ENCODE results near the gene GPLD1. TPM values are rescaled to one million over a fixed set of nuclear protein-coding genes. Genes with fewer than 3 reads are reported as not detected.

Gene GPLD1
- total and polyA plus RNA-seq, 2 experiments from 2014 or later = 2.8 to 5.0 TPM

GRCh38 chr6:24469811-24470210 is 19.6 kb downstream of the GPLD1 start:
- Histone ChIP-seq H3K36me3 (replicated peaks; ENCODE audit: insufficient read depth, low read depth) (no peaks in the 10 kb centered on the region), H3K9me3 (ENCODE audit: low read depth) (no peaks in the 10 kb centered on the region), H3K27me3 (no peaks in the 10 kb centered on the region), H3K4me3 (no peak overlapping the region), H4K20me1 (ENCODE audit: insufficient read depth, poor library complexity, severe bottlenecking) (no peaks in the 10 kb centered on the region), H3K9me2 (replicated peaks; ENCODE audit: insufficient read depth) (no peaks in the 10 kb centered on the region), H3K4me1 (ENCODE audit: insufficient read depth) (no peaks in the 10 kb centered on the region), H3K27ac (no peak overlapping the region), H3K79me2 (no peaks in the 10 kb centered on the region), H3K4me2 (no peak overlapping the region), H2AFZ (no peak overlapping the region)
- TF ChIP-seq CTCF (IDR thresholded peaks at IDR 0.05; ENCODE audit: poor library complexity) (no peak), EZH2 (IDR thresholded peaks at IDR 0.05; ENCODE audit: borderline replicate concordance) (no peak), EZH2phosphoT487 (IDR thresholded peaks at IDR 0.05; ENCODE audit: low read depth, severe bottlenecking, unreplicated experiment) (no peak)
- DNase-seq (ENCODE audit: low spot score) = no peak
- WGBS (ENCODE audit: low lambda C conversion rate, missing lambda C conversion rate) = 93% methylated on average over 7 of the region's 7 CpGs

- 91% methylated on average over 11 of the region's 11 CpGs for WGBS (ENCODE audit: low lambda C conversion rate, missing lambda C conversion rate)
- no peaks in the 10 kb centered on the region for H4K20me1 ChIP-seq (ENCODE audit: insufficient read depth, poor library complexity, severe bottlenecking)
- H3K36me3 ChIP-seq (replicated peaks; ENCODE audit: insufficient read depth, low read depth) = no peaks in the 10 kb centered on the region
- H3K9me2 ChIP-seq (replicated peaks; ENCODE audit: insufficient read depth) = no peaks in the 10 kb centered on the region
- no peaks in the 10 kb centered on the region for H3K9me3 ChIP-seq (ENCODE audit: low read depth)
- no peaks in the 10 kb centered on the region for H3K4me1 ChIP-seq (ENCODE audit: insufficient read depth)
- no peak overlapping the region for H3K4me2 ChIP-seq
- no peaks in the 10 kb centered on the region for H3K79me2 ChIP-seq
- H3K27me3 ChIP-seq = no peaks in the 10 kb centered on the region
- H2AFZ ChIP-seq = no peak overlapping the region
- no peak for DNase-seq (ENCODE audit: low spot score)
- TF ChIP-seq EZH2 (IDR thresholded peaks at IDR 0.05; ENCODE audit: borderline replicate concordance) (no peak), CTCF (IDR thresholded peaks at IDR 0.05; ENCODE audit: poor library complexity) (no peak), EZH2phosphoT487 (IDR thresholded peaks at IDR 0.05; ENCODE audit: low read depth, severe bottlenecking, unreplicated experiment) (no peak)
- no peak overlapping the region for H3K27ac ChIP-seq
- no peak overlapping the region for H3K4me3 ChIP-seq
These were observed 24.9 kb downstream of the GPLD1 start for GRCh38 chr6:24464253-24465038.

- 97% methylated on average over 4 of the region's 4 CpGs for WGBS (ENCODE audit: low lambda C conversion rate, missing lambda C conversion rate)
- H3K79me2 ChIP-seq = no peaks in the 10 kb centered on the region
- no peak overlapping the region for H3K4me3 ChIP-seq
- H3K36me3 ChIP-seq (replicated peaks; ENCODE audit: insufficient read depth, low read depth) = no peaks in the 10 kb centered on the region
- DNase-seq (ENCODE audit: low spot score) = no peak
- H3K27me3 ChIP-seq = no peaks in the 10 kb centered on the region
- TF ChIP-seq EZH2 (IDR thresholded peaks at IDR 0.05; ENCODE audit: borderline replicate concordance) (no peak), CTCF (IDR thresholded peaks at IDR 0.05; ENCODE audit: poor library complexity) (no peak), EZH2phosphoT487 (IDR thresholded peaks at IDR 0.05; ENCODE audit: low read depth, severe bottlenecking, unreplicated experiment) (no peak)
- no peak overlapping the region for H3K27ac ChIP-seq
- H3K4me2 ChIP-seq = no peak overlapping the region
- no peaks in the 10 kb centered on the region for H3K4me1 ChIP-seq (ENCODE audit: insufficient read depth)
- H3K9me2 ChIP-seq (replicated peaks; ENCODE audit: insufficient read depth) = no peaks in the 10 kb centered on the region
- H4K20me1 ChIP-seq (ENCODE audit: insufficient read depth, poor library complexity, severe bottlenecking) = no peaks in the 10 kb centered on the region
- H3K9me3 ChIP-seq (ENCODE audit: low read depth) = no peaks in the 10 kb centered on the region
- no peak overlapping the region for H2AFZ ChIP-seq
These were observed 28.4 kb downstream of the GPLD1 start for GRCh38 chr6:24460966-24461365.
